ENCODE measurements around the gene FLOT1.
A peak's percentile ranks its signal among the peaks of the same experiment; 100 is the strongest.

FLOT1 gene

DNA sequence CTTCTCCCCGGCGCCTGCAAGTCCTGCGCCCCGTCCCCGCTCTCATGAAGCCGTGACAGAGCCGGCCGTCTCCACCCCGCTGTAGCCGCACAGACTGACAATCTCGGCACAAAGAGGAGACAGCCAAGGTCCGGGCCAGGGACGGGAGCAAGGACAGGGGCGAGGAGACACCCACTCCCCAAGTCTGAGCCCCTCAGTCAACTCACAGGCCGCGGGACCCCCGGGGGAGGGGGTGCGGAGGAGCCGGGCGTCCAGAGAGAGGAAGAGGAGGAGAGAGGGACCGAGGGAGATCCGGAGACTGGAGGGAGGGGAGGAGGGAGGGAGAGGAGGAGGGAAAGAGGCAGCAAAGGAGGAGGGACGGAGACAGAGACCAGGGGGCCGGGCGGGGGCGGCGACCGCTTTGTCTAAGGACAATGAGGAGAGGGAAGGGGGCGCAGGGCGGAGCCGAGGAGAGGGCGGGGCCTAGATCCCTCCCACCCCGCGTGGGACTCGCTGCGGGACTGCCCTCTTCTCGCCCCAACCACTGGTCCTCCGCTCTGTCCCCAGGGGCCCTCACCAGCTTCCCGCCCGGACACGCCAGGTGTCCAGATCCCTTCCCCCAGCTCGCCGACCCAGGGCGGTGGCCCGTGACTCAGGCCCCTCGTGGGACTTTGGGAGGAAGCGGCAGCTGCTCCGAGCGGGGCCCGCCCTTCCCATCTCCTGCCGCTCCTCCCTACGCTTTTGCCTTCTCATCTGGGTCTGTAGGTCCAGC, 55.4 kb downstream of the FLOT1 start:
- TF ChIP-seq, protein P1, sequence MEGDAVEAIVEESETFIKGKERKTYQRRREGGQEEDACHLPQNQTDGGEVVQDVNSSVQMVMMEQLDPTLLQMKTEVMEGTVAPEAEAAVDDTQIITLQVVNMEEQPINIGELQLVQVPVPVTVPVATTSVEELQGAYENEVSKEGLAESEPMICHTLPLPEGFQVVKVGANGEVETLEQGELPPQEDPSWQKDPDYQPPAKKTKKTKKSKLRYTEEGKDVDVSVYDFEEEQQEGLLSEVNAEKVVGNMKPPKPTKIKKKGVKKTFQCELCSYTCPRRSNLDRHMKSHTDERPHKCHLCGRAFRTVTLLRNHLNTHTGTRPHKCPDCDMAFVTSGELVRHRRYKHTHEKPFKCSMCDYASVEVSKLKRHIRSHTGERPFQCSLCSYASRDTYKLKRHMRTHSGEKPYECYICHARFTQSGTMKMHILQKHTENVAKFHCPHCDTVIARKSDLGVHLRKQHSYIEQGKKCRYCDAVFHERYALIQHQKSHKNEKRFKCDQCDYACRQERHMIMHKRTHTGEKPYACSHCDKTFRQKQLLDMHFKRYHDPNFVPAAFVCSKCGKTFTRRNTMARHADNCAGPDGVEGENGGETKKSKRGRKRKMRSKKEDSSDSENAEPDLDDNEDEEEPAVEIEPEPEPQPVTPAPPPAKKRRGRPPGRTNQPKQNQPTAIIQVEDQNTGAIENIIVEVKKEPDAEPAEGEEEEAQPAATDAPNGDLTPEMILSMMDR (IDR thresholded peaks at IDR 0.05; ENCODE audit: low read depth, low read length): no peak
- DNase-seq (ENCODE audit: low read depth, low spot score): peak; percentile 98
- in situ Hi-C loops (cut with HindIII; ENCODE audit: low sequenced_read_pairs): no loop called here
- H3K4me3 ChIP-seq (ENCODE audit: low read depth, low read length): peak overlapping the region; percentile 87

DNA sequence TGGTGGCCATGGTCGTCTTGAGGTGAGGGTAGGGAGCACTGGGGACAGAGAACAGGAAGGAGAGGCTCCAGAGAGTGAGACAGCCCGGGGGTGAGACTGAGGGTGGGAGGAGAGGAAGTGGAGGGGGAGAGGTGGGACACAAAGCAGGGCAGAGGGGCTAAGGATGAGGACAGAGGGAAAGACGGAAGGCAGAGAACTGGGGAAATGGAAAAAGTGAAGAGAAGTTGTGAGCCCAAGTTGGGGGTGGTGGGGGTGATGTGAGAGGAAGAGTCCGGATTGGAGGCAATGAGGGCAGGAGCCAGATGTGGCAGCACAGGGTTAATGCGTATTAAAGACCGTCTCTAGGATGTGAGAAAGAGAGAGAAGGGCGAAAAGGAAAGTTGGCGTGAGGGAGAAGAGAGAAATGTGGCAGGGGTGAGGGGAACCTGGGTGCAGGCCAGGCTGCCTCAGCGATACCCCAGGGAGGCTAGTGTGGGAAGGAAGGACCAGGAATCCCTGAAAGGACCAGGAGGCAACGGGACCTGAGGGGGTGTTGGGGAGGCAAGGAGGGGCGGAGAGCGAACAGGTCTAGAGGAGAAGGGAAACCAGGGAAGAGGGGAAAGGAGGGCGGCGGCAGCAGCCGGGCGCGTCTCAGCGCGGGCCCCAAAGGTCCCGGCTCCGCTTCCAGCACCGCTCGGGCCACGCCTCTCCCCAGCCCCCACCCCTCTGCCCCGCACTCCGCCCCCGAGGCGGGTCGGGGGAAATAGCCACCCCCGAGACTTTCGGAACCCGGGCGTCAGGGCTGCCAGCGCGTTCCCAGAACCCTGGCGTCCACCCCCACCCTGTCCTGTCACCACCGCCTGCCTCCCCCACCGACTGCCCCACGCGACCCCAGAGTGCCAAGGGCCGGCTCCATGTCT, 56.2 kb downstream of the FLOT1 start, which contains the start of gene PPP1R18:
PPP1R18 (minus strand) TSS at position 637 of the 899 bp plus-strand sequence; CDS start at position 10, 627 bp downstream.
- DNase-seq (ENCODE audit: low read depth, low spot score): no peak
- TF ChIP-seq, protein P1 (IDR thresholded peaks at IDR 0.05; ENCODE audit: low read depth, low read length): no peak
- in situ Hi-C loops (cut with HindIII; ENCODE audit: low sequenced_read_pairs): no loop called here
- peak within 1 kb of the TSS; percentile 87 for H3K4me3 ChIP-seq (ENCODE audit: low read depth, low read length)

DNA sequence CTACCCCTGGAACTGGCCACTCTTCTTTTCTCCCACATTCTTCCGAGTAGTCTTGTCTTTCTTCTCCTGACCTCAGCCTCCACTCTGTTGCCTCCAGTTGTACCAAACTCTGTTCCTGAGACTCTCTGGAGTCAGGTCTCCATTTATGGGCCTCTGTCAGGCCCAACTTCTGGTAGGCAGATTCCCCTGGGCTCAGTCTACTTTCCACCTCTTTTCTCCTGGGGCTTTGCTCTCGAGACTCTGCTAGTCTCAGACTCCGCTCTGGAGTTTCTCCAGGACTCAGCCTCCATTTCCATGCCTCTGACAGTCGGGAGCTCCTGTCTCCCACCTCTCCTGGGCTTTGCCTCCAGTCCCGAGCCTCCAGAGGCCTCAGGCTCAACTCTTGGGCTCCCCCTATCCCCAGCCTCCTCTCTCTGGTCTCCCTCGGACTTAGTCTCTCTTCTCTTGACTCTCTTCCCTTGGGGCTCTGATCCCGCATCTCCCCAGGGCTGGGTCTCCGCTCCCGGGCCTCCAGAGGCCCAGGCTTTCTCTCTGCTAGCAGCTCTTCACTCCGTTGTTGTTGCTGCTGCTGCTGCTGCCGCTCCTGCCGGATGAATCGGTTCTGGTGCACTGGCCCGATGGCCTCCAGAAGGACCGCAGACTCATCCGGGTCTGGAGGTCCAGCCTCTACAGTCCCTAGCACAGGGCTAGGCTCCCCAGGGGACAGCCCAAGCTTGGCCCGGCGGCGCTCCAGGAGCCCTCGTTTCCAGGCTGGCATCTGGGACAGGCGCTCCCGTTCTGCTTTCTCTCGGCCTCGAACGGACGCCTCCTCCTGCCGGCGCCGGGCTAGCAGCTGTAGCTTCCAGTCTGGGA, 57.1 kb downstream of the FLOT1 start:
- H3K4me3 ChIP-seq (ENCODE audit: low read depth, low read length): peak overlapping the region; percentile 87
- in situ Hi-C loops (cut with HindIII; ENCODE audit: low sequenced_read_pairs): no loop called here
- TF ChIP-seq, protein P1 (IDR thresholded peaks at IDR 0.05; ENCODE audit: low read depth, low read length): peak; percentile 42
- DNase-seq (ENCODE audit: low read depth, low spot score): peak; percentile 18

DNA sequence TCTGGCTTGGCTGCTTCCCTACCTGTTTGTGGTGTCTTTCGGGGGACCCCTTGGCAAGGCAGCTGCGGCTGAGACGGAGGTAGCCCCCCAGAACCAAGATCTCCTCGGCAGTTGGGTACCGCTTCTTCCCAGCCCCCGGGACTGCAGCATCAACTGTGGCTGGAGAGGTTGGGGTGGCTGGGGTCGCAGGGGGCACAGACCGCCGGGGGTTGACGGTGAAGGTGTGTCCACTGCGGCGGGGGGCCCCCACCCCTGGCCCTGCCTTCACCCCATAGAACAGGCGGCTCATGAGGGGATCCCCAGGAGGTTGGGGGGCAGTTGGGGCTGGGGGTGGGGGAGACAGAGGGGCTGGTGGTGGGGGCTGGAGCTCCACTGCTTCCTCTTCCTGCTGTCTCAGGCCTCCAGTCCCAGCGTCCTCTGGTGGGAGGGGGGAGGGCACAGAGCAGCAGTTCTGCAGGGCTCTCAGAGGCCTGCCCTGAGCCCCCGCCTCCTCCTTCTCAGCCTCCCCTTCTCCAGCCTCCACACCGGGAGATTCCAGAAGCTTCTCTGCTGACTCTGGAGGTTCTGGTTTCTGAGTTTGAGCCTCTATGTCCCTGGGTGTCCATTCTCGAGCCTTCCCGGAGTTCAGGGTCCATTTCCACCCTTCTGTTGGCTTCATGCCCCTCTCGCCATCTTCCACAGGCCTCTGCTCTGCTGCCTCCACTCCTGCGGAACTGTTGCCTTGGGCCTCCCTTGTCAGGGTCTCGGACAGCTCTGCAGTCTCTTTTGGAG, 57.9 kb downstream of the FLOT1 start:
- peak; percentile 29 for DNase-seq (ENCODE audit: low read depth, low spot score)
- in situ Hi-C loops (cut with HindIII; ENCODE audit: low sequenced_read_pairs): no loop called here
- peak overlapping the region; percentile 87 for H3K4me3 ChIP-seq (ENCODE audit: low read depth, low read length)
- TF ChIP-seq, protein P1 (IDR thresholded peaks at IDR 0.05; ENCODE audit: low read depth, low read length): no peak

DNA sequence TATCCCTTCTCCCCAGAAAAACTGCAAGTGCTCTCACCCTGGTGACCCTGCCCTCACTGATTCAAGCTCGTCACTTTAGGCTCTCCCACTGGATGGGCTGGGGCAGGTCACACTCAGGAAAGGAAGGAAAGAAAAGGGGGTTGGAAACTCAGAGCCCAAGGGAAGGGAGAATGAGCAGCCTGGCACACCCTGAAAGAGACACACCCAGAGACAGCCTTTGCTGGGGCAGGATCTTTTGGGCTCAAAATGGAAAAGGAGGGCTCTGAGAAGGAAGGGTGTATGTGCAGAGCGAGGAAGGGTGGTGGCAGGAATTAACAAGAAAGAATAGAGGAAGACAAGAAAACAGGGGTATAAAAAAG, 58.5 kb downstream of the FLOT1 start:
- TF ChIP-seq, protein P1 (IDR thresholded peaks at IDR 0.05; ENCODE audit: low read depth, low read length): no peak
- in situ Hi-C loops (cut with HindIII; ENCODE audit: low sequenced_read_pairs): no loop called here
- peak overlapping the region; percentile 87 for H3K4me3 ChIP-seq (ENCODE audit: low read depth, low read length)
- DNase-seq (ENCODE audit: low read depth, low spot score): no peak

Data from astrocyte of the spinal cord (primary cell).